OCI-LY7 (cell line): ENCODE results near the gene THPO. TPM values are rescaled to one million over a fixed set of nuclear protein-coding genes. Genes with fewer than 3 reads are reported as not detected.

ENCODE experiments used
- BruUV-seq: library from RNA; stranded (reverse); fragments of 400-500 nt; replicated peaks from 2 replicates; lab custom pipeline; 2021; lab: Mats Ljungman, UMichigan
- CTCF ChIA-PET: fragments of 300-600 bp; sonication (Branson Sonifier 250); formaldehyde crosslinking; loops from one replicate; lab custom pipeline; 2022; ENCODE audit warnings: antibody characterized with exemption; ENCODE audit not compliant: unreplicated experiment; lab: Charles Lee
- POLR2A ChIA-PET: fragments of 300-600 bp; sonication (Branson Sonifier 250); formaldehyde crosslinking; loops from one replicate; lab custom pipeline; 2022; ENCODE audit warnings: antibody characterized with exemption; lab: Charles Lee
- DNase-seq: peaks from one replicate; pipeline ENCODE4 v3.0.0-alpha.2; 2015; ENCODE audit warnings: low spot score
- H2AFZ ChIP-seq: fragments of 200-600 bp; sonication (generic), shearing (Covaris generic); 2 replicates; pipeline ENCODE4 v1.6.1; 2014; ENCODE audit warnings: mild to moderate bottlenecking, antibody characterized with exemption, low read length, moderate library complexity
- H3K27ac ChIP-seq: fragments of 200-600 bp; sonication (generic); 2 replicates; pipeline ENCODE4 v1.5.1; 2014; ENCODE audit warnings: mixed run types, low read depth, mild to moderate bottlenecking, moderate library complexity, low read length, inconsistent platforms; ENCODE audit not compliant: poor library complexity, severe bottlenecking
- H3K36me3 ChIP-seq: fragments of 200-600 bp; sonication (generic); 2 replicates; pipeline ENCODE4 v1.6.1; 2014; ENCODE audit warnings: mild to moderate bottlenecking, antibody characterized with exemption, low read length, moderate library complexity, mixed read lengths; ENCODE audit not compliant: insufficient read depth
- H3K4me1 ChIP-seq: fragments of 200-600 bp; sonication (generic); 2 replicates; pipeline ENCODE4 v1.5.1; 2014; ENCODE audit warnings: mild to moderate bottlenecking, low read length; ENCODE audit not compliant: insufficient read depth, poor library complexity, severe bottlenecking
- H3K4me2 ChIP-seq: fragments of 200-600 bp; sonication (generic); 2 replicates; pipeline ENCODE4 v1.6.1; 2014; ENCODE audit warnings: mild to moderate bottlenecking, low read length
- H3K4me3 ChIP-seq: fragments of 200-600 bp; sonication (generic); 2 replicates; pipeline ENCODE4 v1.5.1; 2014; ENCODE audit warnings: mild to moderate bottlenecking, low read depth, low read length; ENCODE audit not compliant: poor library complexity, severe bottlenecking
- H3K79me2 ChIP-seq: fragments of 200-600 bp; sonication (generic); 2 replicates; pipeline ENCODE4 v1.6.1; 2016; ENCODE audit warnings: low read depth, mild to moderate bottlenecking, low read length, moderate library complexity, mixed read lengths; ENCODE audit not compliant: insufficient read depth
- H3K9me2 ChIP-seq: fragments of 200-600 bp; sonication (generic); 2 replicates; pipeline ENCODE4 v1.6.1; 2016; ENCODE audit warnings: mild to moderate bottlenecking, low read length, mixed read lengths; ENCODE audit not compliant: insufficient read depth
- H3K9me3 ChIP-seq: fragments of 200-600 bp; sonication (generic); 2 replicates; pipeline ENCODE4 v1.6.1; 2014; ENCODE audit warnings: mild to moderate bottlenecking, mixed run types, low read length, mixed read lengths
- H4K20me1 ChIP-seq: fragments of 200-600 bp; sonication (generic); 2 replicates; pipeline ENCODE4 v1.6.1; 2014; ENCODE audit warnings: mild to moderate bottlenecking, antibody characterized with exemption, low read length, moderate library complexity, mixed read lengths; ENCODE audit not compliant: insufficient read depth
- EZH2phosphoT487 ChIP-seq: fragments of 200-600 bp; sonication (generic); IDR thresholded peaks from 2 replicates; pipeline ENCODE4 v1.6.1; 2018; ENCODE audit warnings: low read depth, borderline replicate concordance, mild to moderate bottlenecking, mixed run types, antibody characterized with exemption, low read length, moderate library complexity, mixed read lengths
- intact Hi-C: fragments of 100-400 bp; cut with micrococcal nuclease; formaldehyde crosslinking; loops from one replicate; pipeline ENCODE4 v1.10.0; 2022; ENCODE audit not compliant: unreplicated experiment
- total RNA-seq, 2 experiments: library from RNA; depleted of rRNA in 1 of 2; stranded (reverse); fragments of >200 nt in 1 of 2; shearing (Covaris generic) in 1 of 2; gene quantifications; 2 replicates each; pipeline ENCODE4 v1.2.3, GENCODE V29; 2014 to 2022
- TF ChIP-seq, protein P1 (sequence below): fragments of 200-600 bp; sonication (generic); conservative IDR thresholded peaks from 2 replicates; pipeline ENCODE4 v1.5.1; 2014; ENCODE audit warnings: mild to moderate bottlenecking, antibody characterized with exemption, low read length, moderate library complexity, mixed read lengths

THPO gene
- total RNA-seq, 2 experiments from 2014 or later = not detected

DNA sequence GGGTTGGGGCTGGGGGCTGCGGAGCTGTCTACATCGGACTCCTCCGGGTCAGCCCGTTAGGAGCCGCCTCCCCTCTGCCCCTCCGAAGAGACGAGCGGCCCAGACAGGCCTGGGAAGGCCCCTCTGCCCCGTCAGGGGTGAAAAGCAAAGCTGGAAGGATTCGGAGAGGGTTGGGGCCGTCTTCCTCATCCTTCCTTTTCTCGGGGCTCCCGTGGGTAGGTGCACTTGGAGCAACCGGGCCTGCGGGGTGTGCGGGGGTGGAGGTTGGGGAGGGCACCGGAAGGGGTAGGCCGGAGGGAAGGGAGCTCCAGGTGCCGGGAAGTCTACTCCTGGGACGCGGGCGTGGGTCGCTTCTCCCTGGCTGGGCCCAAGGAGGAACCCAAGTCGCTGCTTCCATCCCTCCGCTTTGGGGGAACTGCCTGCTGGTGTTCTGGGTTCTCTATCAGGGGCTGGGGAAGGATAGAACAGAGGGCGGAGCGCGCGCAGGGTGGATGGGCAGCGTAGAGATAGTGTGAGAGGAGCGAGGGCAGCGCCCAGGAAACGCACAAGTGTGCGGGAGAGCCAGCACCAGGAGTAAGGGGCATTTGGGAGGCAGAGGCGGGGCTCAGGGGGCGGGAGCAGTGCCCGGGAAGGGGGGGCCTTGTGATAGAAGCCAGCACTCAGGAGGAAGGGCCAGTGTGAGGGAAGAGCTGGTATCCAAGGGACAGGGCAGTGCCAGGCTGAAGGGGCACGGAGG lies 15.9 kb downstream of the THPO start:
- peaks cover 23% of the 10 kb centered on the region for H3K4me1 ChIP-seq
- H3K79me2 ChIP-seq = peaks cover 19% of the 10 kb centered on the region; the same call in 1 of the 2 replicates
- no peaks in the 10 kb centered on the region for H3K9me3 ChIP-seq
- DNase-seq = peak; percentile 54
- TF ChIP-seq, protein P1, sequence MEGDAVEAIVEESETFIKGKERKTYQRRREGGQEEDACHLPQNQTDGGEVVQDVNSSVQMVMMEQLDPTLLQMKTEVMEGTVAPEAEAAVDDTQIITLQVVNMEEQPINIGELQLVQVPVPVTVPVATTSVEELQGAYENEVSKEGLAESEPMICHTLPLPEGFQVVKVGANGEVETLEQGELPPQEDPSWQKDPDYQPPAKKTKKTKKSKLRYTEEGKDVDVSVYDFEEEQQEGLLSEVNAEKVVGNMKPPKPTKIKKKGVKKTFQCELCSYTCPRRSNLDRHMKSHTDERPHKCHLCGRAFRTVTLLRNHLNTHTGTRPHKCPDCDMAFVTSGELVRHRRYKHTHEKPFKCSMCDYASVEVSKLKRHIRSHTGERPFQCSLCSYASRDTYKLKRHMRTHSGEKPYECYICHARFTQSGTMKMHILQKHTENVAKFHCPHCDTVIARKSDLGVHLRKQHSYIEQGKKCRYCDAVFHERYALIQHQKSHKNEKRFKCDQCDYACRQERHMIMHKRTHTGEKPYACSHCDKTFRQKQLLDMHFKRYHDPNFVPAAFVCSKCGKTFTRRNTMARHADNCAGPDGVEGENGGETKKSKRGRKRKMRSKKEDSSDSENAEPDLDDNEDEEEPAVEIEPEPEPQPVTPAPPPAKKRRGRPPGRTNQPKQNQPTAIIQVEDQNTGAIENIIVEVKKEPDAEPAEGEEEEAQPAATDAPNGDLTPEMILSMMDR = no peak
- TF ChIP-seq EZH2phosphoT487 = no peak
- CTCF ChIA-PET = interaction anchor here (0.6 to 0.8 kb wide), 2 partner anchors 9 to 447 kb away, joined by 3 to 5 read pairs; no protein-coding TSS in a partner anchor
- H3K4me3 ChIP-seq = peak overlapping the region; percentile 97
- intact Hi-C loops = loop anchor here (2.0 to 5.0 kb wide), 3 partner anchors 113 to 935 kb away; partner anchors contain the start of genes ALG3, EEF1AKMT4, EIF2B5 and MCF2L2
- BruUV-seq = no TSS peak
- H3K9me2 ChIP-seq = no peaks in the 10 kb centered on the region
- peak overlapping the region; percentile 74; the same call in 1 of the 2 replicates for H2AFZ ChIP-seq
- peak overlapping the region; percentile 84 for H3K4me2 ChIP-seq
- H3K36me3 ChIP-seq = peaks cover 23% of the 10 kb centered on the region
- H3K27ac ChIP-seq = peak overlapping the region; percentile 54
- no peaks in the 10 kb centered on the region; the same call in 1 of the 2 replicates for H4K20me1 ChIP-seq
- POLR2A ChIA-PET = interaction anchor here (0.6 kb wide), 3 partner anchors 46 to 1959 kb away, joined by 3 to 5 read pairs (median 4); no protein-coding TSS in a partner anchor

DNA sequence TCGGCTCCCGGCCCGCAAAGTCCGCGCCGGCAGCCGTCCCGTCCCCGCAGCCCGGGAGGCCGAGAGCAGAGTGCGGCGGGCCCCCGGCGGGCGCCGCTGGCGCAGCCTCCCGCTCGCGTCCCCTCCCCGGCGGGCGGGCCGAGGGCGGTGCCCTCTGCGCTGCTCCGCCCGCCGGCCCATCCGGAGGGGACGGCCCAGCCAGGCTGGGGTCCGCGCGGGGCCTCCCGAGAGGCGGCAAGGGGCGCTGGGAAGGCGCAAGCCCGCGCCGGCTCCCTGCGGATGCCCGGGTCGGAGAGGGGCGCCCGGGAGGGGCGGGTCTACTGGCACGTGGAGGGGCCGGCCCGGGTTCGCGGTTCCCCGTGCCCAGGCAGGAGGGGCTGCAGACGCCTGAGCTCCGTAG lies 16.5 kb downstream of the THPO start, which contains the start of the genes CLCN2 and POLR2H:
TSS of gene CLCN2 (minus strand) at position 74 of the 400 bp plus-strand sequence. CDS start 126 bp downstream, outside the sequence.
TSS of gene POLR2H (plus strand) at position 179 of the 400 bp plus-strand sequence. CDS start 1,783 bp downstream, outside the sequence.
- Histone ChIP-seq H3K9me3 (no peaks in the 10 kb centered on the region), H3K4me2 (peak within 1 kb of the TSS; percentile 84), H3K79me2 (peaks cover 19% of the 10 kb centered on the region; the same call in 1 of the 2 replicates), H3K4me1 (peaks cover 23% of the 10 kb centered on the region), H3K36me3 (peaks cover 17% of the 10 kb centered on the region), H2AFZ (peak within 1 kb of the TSS; percentile 74; the same call in 1 of the 2 replicates), H3K27ac (peak within 1 kb of the TSS; percentile 54), H4K20me1 (no peaks in the 10 kb centered on the region; the same call in 1 of the 2 replicates), H3K9me2 (no peaks in the 10 kb centered on the region), H3K4me3 (peak within 1 kb of the TSS; percentile 97)
- peak; percentile 75 for DNase-seq
- intact Hi-C loops = loop anchor here (5.0 kb wide), 2 partner anchors 224 to 934 kb away; partner anchors contain the start of genes EIF2B5 and MCF2L2
- ChIA-PET POLR2A (interaction anchor here (0.6 to 1.0 kb wide), 2 partner anchors 13 to 1226 kb away, joined by 3 to 7 read pairs; no protein-coding TSS in a partner anchor), CTCF (interaction anchor here (0.8 kb wide), 1 partner anchor 10 kb away, joined by 5 read pairs; no protein-coding TSS in a partner anchor)
- BruUV-seq = no TSS peak
- TF ChIP-seq EZH2phosphoT487 = no peak
- TF ChIP-seq, protein P1 = no peak
